Smooth muscle cell (in vitro differentiated cells): ENCODE measurements around the gene NOMO2. TPM values are rescaled to one million over a fixed set of nuclear protein-coding genes. Genes with fewer than 3 reads are reported as not detected.
"Not testable (repeated sequence)": the region's sequence is repeated elsewhere in the genome, so short reads cannot be mapped to it uniquely, and the experiment has no call there.

ENCODE experiments used
- DNase-seq: peaks from one replicate; lab custom pipeline; 2025; ENCODE audit not compliant: unreplicated experiment; lab: John Stamatoyannopoulos, UW
- H2AFZ ChIP-seq: fragments of 200-600 bp; sonication (generic); 2 replicates; pipeline ENCODE4 v1.6.0; 2016; ENCODE audit warnings: antibody characterized with exemption, low read depth, mild to moderate bottlenecking
- H3F3A ChIP-seq: fragments of 200-600 bp; sonication (generic); 2 replicates; pipeline ENCODE4 v1.6.0; 2017; ENCODE audit warnings: antibody characterized with exemption, low read depth
- H3K27ac ChIP-seq: fragments of 200-600 bp; sonication (generic); 2 replicates; pipeline ENCODE4 v1.5.1; 2016; ENCODE audit warnings: low read depth, mild to moderate bottlenecking
- H3K27me3 ChIP-seq: fragments of 200-600 bp; sonication (generic); 2 replicates; pipeline ENCODE4 v1.6.1; 2016; ENCODE audit warnings: low read depth, mild to moderate bottlenecking
- H3K36me3 ChIP-seq: fragments of 200-600 bp; sonication (generic); 2 replicates; pipeline ENCODE4 v1.5.1; 2016; ENCODE audit warnings: low read depth
- H3K4me1 ChIP-seq: fragments of 200-600 bp; sonication (generic); 2 replicates; pipeline ENCODE4 v1.5.1; 2016; ENCODE audit warnings: low read depth
- H3K4me2 ChIP-seq: fragments of 200-600 bp; sonication (generic); 2 replicates; pipeline ENCODE4 v1.6.0; 2016; ENCODE audit warnings: mild to moderate bottlenecking
- H3K4me3 ChIP-seq: fragments of 200-600 bp; sonication (generic); 2 replicates; pipeline ENCODE4 v1.5.1; 2016; ENCODE audit warnings: mild to moderate bottlenecking
- H3K79me2 ChIP-seq: fragments of 200-600 bp; sonication (generic); 2 replicates; pipeline ENCODE4 v1.6.0; 2016; ENCODE audit warnings: low read depth, mild to moderate bottlenecking
- H3K9ac ChIP-seq: fragments of 200-600 bp; sonication (generic); 2 replicates; pipeline ENCODE4 v1.6.0; 2016; ENCODE audit warnings: low read depth
- H3K9me3 ChIP-seq: fragments of 200-600 bp; sonication (generic); replicated peaks from 2 replicates; pipeline ENCODE4 v1.5.1; 2016; ENCODE audit warnings: low read depth
- H4K20me1 ChIP-seq: fragments of 200-600 bp; sonication (generic); 2 replicates; pipeline ENCODE4 v1.6.0; 2016; ENCODE audit warnings: low read depth
- WGBS: methylation state at CpG from one replicate; pipeline ENCODE4 v1.1.7; 2016; ENCODE audit warnings: low lambda C conversion rate; 5-methylcytosine and 5-hydroxymethylcytosine counted together
- polyA plus RNA-seq: library from polyadenylated mRNA; unstranded; fragments of >200 nt; fragmentation: Nextera tagmentation; extraction: Ambion mirVana; gene quantifications from 2 replicates; pipeline ENCODE4 v1.2.1, GENCODE V29; 2016
- total RNA-seq: library from RNA; depleted of rRNA; stranded (reverse); fragments of >200 nt; gene quantifications from 2 replicates; pipeline ENCODE4 v1.2.3, GENCODE V29; 2014

Gene NOMO2
- total and polyA plus RNA-seq, 2 experiments from 2014 or later, result 87.1 to 125 TPM

GRCh38 chr16:18521445-18522181 lies 40.3 kb downstream of the NOMO2 start:
- WGBS, result no CpG with 5 or more reads among the region's 15 CpGs
- not testable (repeated sequence) for H4K20me1 ChIP-seq, H3K27me3 ChIP-seq, DNase-seq, H3K4me1 ChIP-seq, H3K79me2 ChIP-seq, H3F3A ChIP-seq, H3K9me3 ChIP-seq, H3K36me3 ChIP-seq, H3K4me3 ChIP-seq, H3K9ac ChIP-seq, H3K4me2 ChIP-seq, H2AFZ ChIP-seq, H3K27ac ChIP-seq

GRCh38 chr16:18518536-18519283 lies 43.2 kb downstream of the NOMO2 start:
- H3F3A ChIP-seq, H3K27ac ChIP-seq, H3K4me3 ChIP-seq, H3K4me2 ChIP-seq, H3K4me1 ChIP-seq, H3K79me2 ChIP-seq, H3K9ac ChIP-seq, H2AFZ ChIP-seq, H4K20me1 ChIP-seq, H3K36me3 ChIP-seq, H3K9me3 ChIP-seq, H3K27me3 ChIP-seq, DNase-seq: not testable (repeated sequence)
- no CpG with 5 or more reads among the region's 12 CpGs for WGBS

GRCh38 chr16:18498430-18498829 lies 63.5 kb downstream of the NOMO2 start:
- not testable (repeated sequence) for H3K27me3 ChIP-seq, H3F3A ChIP-seq, H3K4me3 ChIP-seq, H3K79me2 ChIP-seq, H3K9ac ChIP-seq, H4K20me1 ChIP-seq, H3K4me1 ChIP-seq, H3K4me2 ChIP-seq, H3K9me3 ChIP-seq, DNase-seq, H2AFZ ChIP-seq, H3K36me3 ChIP-seq, H3K27ac ChIP-seq
- WGBS, result no CpG with 5 or more reads among the region's 7 CpGs

GRCh38 chr16:18497032-18497431 lies 64.9 kb downstream of the NOMO2 start:
- no CpG with 5 or more reads among the region's 5 CpGs for WGBS
- not testable (repeated sequence) for H2AFZ ChIP-seq, H3K27me3 ChIP-seq, H3K36me3 ChIP-seq, H3K9ac ChIP-seq, H3F3A ChIP-seq, H3K9me3 ChIP-seq, H4K20me1 ChIP-seq, H3K4me1 ChIP-seq, H3K27ac ChIP-seq, H3K79me2 ChIP-seq, DNase-seq, H3K4me2 ChIP-seq, H3K4me3 ChIP-seq

- WGBS, result no CpG with 5 or more reads among the region's 11 CpGs
- DNase-seq, H4K20me1 ChIP-seq, H3K36me3 ChIP-seq, H3K9ac ChIP-seq, H2AFZ ChIP-seq, H3K4me1 ChIP-seq, H3K79me2 ChIP-seq, H3K4me2 ChIP-seq, H3K27me3 ChIP-seq, H3K9me3 ChIP-seq, H3F3A ChIP-seq, H3K4me3 ChIP-seq, H3K27ac ChIP-seq: not testable (repeated sequence)
Observed at GRCh38 chr16:18492118-18492897, 69.6 kb downstream of the NOMO2 start.

GRCh38 chr16:18436025-18436424 lies 125.9 kb downstream of the NOMO2 start:
- no CpG with 5 or more reads among the region's 8 CpGs for WGBS
- H3K4me3 ChIP-seq, H3K4me2 ChIP-seq, H3K9ac ChIP-seq, DNase-seq, H3K27ac ChIP-seq, H3K27me3 ChIP-seq, H3K4me1 ChIP-seq, H3K79me2 ChIP-seq, H2AFZ ChIP-seq, H3K36me3 ChIP-seq, H3F3A ChIP-seq, H3K9me3 ChIP-seq, H4K20me1 ChIP-seq: not testable (repeated sequence)

- H2AFZ ChIP-seq, DNase-seq, H3K27me3 ChIP-seq, H3K9me3 ChIP-seq, H4K20me1 ChIP-seq, H3F3A ChIP-seq, H3K9ac ChIP-seq, H3K27ac ChIP-seq, H3K4me1 ChIP-seq, H3K4me2 ChIP-seq, H3K36me3 ChIP-seq, H3K79me2 ChIP-seq, H3K4me3 ChIP-seq: not testable (repeated sequence)
- WGBS, result no CpG with 5 or more reads among the region's 7 CpGs
Observed at GRCh38 chr16:18415827-18416226, 146.1 kb downstream of the NOMO2 start.

- not testable (repeated sequence) for H3K4me1 ChIP-seq, H3K9ac ChIP-seq, H3K27ac ChIP-seq, H2AFZ ChIP-seq, H4K20me1 ChIP-seq, H3K9me3 ChIP-seq, H3K4me2 ChIP-seq, H3K27me3 ChIP-seq, DNase-seq, H3F3A ChIP-seq, H3K36me3 ChIP-seq, H3K79me2 ChIP-seq, H3K4me3 ChIP-seq
- WGBS, result no CpG with 5 or more reads among the region's 11 CpGs
Observed at GRCh38 chr16:18409532-18410293, 152.2 kb downstream of the NOMO2 start.
